Tibial artery (tissue), 4 donors: ENCODE results near the gene EVI2A.

Source experiments
- DNase-seq, 2 donors: peaks; one replicate each; pipeline ENCODE4 v3.0.0-alpha.2; 2019
- H3K27ac ChIP-seq, 2 donors: fragments of 200-600 bp; sonication (generic) in 1 of 2; 1 replicate in 1 of 2; 2 replicates in 1 of 2; pipeline ENCODE4 v1.5.1; 2018 to 2019; ENCODE audit warnings: mild to moderate bottlenecking in 1 of 2
- H3K27me3 ChIP-seq, 2 donors: fragments of 200-600 bp; sonication (generic) in 1 of 2; one replicate each; pipeline versions ENCODE4 v1.5.1 to v1.6.0; 2016 to 2019
- H3K36me3 ChIP-seq, 3 donors: fragments of 200-600 bp; sonication (generic) in 2 of 3; one replicate each; pipeline ENCODE4 v1.5.1; 2016 to 2019; ENCODE audit warnings: mild to moderate bottlenecking in 2 of 3
- H3K4me1 ChIP-seq, 4 donors: fragments of 200-600 bp; sonication (generic) in 2 of 4; 1 replicate in 3 of 4; 2 replicates in 1 of 4; pipeline ENCODE4 v1.5.1; 2016 to 2019
- H3K4me3 ChIP-seq, 2 donors: fragments of 200-600 bp; sonication (generic) in 1 of 2; 1 replicate in 1 of 2; 2 replicates in 1 of 2; pipeline ENCODE4 v1.5.1; 2018 to 2019; ENCODE audit warnings: mild to moderate bottlenecking in 2 of 2
- H3K9me3 ChIP-seq, 3 donors: fragments of 200-600 bp; sonication (generic) in 1 of 3; one replicate each; pipeline ENCODE4 v1.5.1; 2016 to 2019
- intact Hi-C: fragments of 100-400 bp; cut with DNase I; formaldehyde crosslinking; loops from one replicate; pipeline ENCODE4 v1.15.0; 2023; ENCODE audit warnings: low total_unique reads
- TF ChIP-seq, protein P1 (sequence below), 2 experiments: fragments of 200-600 bp in 1 of 2; fragments of 450-650 bp in 1 of 2; IDR thresholded peaks; one replicate each; pipeline ENCODE4 v1.5.1; 2017 to 2019; ENCODE audit warnings: antibody characterized with exemption in 2 of 2, mild to moderate bottlenecking in 1 of 2, moderate library complexity in 1 of 2

EVI2A gene

DNA sequence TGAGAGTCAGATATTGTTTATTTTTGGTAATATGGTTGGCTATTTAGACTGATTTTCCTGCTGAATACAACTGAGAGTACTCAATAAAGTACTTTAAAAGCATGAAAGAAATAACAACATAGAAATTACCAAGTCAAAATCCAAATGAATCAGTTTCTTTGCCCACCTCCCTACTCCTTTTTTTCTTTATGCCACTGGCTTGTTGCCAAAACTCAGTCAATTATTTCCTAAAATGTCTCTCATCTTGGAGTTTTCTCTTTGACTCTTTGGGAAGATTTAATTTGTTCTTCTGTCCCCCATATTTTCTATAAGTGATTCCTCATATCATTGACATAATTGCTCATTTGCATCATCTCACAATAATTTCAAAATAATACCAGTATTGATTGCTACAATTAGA, 21.8 kb downstream of the EVI2A start:
- TF ChIP-seq, protein P1, sequence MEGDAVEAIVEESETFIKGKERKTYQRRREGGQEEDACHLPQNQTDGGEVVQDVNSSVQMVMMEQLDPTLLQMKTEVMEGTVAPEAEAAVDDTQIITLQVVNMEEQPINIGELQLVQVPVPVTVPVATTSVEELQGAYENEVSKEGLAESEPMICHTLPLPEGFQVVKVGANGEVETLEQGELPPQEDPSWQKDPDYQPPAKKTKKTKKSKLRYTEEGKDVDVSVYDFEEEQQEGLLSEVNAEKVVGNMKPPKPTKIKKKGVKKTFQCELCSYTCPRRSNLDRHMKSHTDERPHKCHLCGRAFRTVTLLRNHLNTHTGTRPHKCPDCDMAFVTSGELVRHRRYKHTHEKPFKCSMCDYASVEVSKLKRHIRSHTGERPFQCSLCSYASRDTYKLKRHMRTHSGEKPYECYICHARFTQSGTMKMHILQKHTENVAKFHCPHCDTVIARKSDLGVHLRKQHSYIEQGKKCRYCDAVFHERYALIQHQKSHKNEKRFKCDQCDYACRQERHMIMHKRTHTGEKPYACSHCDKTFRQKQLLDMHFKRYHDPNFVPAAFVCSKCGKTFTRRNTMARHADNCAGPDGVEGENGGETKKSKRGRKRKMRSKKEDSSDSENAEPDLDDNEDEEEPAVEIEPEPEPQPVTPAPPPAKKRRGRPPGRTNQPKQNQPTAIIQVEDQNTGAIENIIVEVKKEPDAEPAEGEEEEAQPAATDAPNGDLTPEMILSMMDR (IDR thresholded peaks at IDR 0.05), result no peak

DNA sequence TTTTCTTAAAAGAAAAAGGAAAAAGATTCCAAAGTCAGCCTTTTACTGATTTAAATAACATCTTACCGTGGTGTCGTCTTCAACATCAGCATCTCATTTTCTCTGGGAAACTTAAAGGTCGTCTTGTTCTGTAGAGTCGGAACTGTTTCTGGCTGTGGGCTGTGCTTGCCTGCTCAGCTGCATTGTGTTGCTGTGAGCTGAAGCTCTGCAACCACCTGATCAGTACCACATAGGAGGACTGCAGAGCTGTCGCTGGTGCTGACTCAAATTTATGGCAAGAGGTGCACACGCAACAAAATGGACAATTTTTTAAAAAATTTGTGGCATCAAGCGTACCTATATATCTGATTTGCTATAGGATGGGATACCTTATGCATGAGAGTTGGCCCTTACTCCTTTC, 24.3 kb downstream of the EVI2A start, which contains the start of gene OMG:
Gene OMG (minus strand): TSS at position 150 of the 400 bp plus-strand sequence. CDS start 908 bp downstream, outside the sequence.
- no peak within 1 kb of the TSS for H3K4me3 ChIP-seq
- no peaks in the 10 kb centered on the region for H3K27me3 ChIP-seq
- DNase-seq, result no peak
- H3K27ac ChIP-seq, result no peak within 1 kb of the TSS
- no peaks in the 10 kb centered on the region for H3K36me3 ChIP-seq
- no peaks in the 10 kb centered on the region for H3K4me1 ChIP-seq
- H3K9me3 ChIP-seq, result no peaks in the 10 kb centered on the region
- intact Hi-C loops, result no loop called here
- TF ChIP-seq, protein P1 (IDR thresholded peaks at IDR 0.05), result no peak

More for the DNA sequence above, 21.8 kb downstream of the EVI2A start:
- H3K4me3 ChIP-seq, result no peak overlapping the region
- H3K4me1 ChIP-seq, result no peaks in the 10 kb centered on the region
- no peak overlapping the region for H3K27ac ChIP-seq
- DNase-seq, result no peak
- no peaks in the 10 kb centered on the region for H3K36me3 ChIP-seq
- no peaks in the 10 kb centered on the region for H3K9me3 ChIP-seq
- no peaks in the 10 kb centered on the region for H3K27me3 ChIP-seq
- intact Hi-C loops, result no loop called here

DNA sequence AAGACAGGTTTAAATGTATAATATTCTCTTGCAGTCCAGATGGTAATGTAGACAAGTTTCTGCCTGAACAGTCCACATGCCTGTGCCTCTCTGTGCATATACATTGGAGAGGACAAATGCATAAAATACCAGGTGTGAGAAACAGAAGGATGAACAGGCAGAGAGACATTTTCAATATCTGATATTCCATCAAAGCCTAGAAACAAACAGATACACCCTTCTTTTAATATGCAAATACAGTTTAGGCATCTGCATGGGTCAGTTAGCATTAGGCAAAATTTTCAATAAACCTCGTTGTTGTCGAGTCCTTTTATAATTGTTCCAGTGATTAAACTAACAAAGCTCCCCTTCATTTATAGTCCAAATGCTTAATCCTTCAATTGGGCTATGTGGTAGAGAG, 25.3 kb downstream of the EVI2A start:
- intact Hi-C loops, result no loop called here

DNA sequence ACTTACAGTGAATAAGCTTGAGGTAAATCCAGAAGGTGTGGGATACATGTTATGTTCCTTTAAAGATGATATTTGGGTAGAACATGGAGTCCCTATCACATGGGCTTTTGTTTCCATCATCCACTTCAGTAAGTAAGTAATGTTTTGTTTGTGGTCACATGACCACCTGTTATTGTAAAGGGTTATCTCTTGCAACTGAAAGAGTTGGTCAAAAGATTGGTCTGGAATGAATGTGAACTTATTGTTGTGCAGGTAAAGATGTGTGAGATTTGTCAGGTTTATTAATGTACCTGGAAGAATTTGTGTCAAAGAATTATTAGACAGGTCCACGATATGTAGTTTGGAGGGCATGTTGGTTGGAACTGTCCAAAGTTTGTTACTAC, 25.9 kb downstream of the EVI2A start:
- TF ChIP-seq, protein P1 (IDR thresholded peaks at IDR 0.05), result no peak
- Histone ChIP-seq H3K4me3 (no peak overlapping the region), H3K4me1 (no peaks in the 10 kb centered on the region), H3K27me3 (no peaks in the 10 kb centered on the region), H3K9me3 (no peaks in the 10 kb centered on the region), H3K27ac (no peak overlapping the region), H3K36me3 (no peaks in the 10 kb centered on the region)
- DNase-seq, result no peak
- intact Hi-C loops, result no loop called here

More for the DNA sequence above, 25.3 kb downstream of the EVI2A start:
- Histone ChIP-seq H3K4me1 (no peaks in the 10 kb centered on the region), H3K36me3 (no peaks in the 10 kb centered on the region), H3K27me3 (no peaks in the 10 kb centered on the region), H3K9me3 (no peaks in the 10 kb centered on the region), H3K27ac (no peak overlapping the region), H3K4me3 (no peak overlapping the region)
- no peak for DNase-seq
- TF ChIP-seq, protein P1 (IDR thresholded peaks at IDR 0.05), result no peak

DNA sequence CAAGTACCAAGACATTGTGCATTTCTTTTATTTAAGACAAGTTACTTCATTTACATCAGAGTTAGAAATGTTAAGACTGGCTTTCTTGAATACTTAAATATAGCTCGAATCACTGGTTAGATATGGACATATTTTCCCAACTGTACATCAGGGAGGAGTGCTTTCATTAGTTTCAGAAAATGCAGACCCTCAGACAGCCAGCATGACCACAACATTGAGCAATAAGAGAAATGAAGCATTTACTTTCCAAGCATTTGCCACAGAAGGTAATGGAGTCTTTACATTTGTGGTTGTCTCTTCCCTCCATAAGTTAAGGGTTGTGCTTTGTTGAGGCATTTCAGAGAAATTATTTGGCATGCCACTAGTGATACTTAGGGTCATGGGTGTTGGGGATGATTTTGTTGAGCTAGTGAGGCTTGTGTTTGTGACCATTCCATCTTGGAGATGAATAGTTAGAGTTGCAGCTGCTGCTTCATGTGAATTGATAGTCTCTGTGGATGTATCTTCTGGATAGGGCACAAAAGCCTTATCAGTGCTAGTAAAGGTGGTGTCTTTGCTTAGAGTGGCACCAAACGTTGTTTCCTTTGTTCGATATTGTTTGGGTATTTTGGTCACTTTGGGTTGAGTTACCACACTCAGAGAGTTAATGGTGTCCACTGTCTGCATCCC, 26.5 kb downstream of the EVI2A start:
- Histone ChIP-seq H3K9me3 (no peaks in the 10 kb centered on the region), H3K4me3 (no peak overlapping the region), H3K36me3 (no peaks in the 10 kb centered on the region), H3K27me3 (no peaks in the 10 kb centered on the region), H3K4me1 (no peaks in the 10 kb centered on the region), H3K27ac (no peak overlapping the region)
- intact Hi-C loops, result no loop called here
- TF ChIP-seq, protein P1 (IDR thresholded peaks at IDR 0.05), result no peak
- no peak for DNase-seq
